HG03108 (cell line): ENCODE results near the gene SEMA4C.
"Not testable (repeated sequence)": the region's sequence is repeated elsewhere in the genome, so short reads cannot be mapped to it uniquely, and the experiment has no call there.

Experiments
- ATAC-seq: cut with Tn5 transposase; IDR thresholded peaks from one replicate; pipeline ENCODE4 v1.9.1; 2021; ENCODE audit warnings: moderate library complexity; ENCODE audit not compliant: unreplicated experiment

The SEMA4C gene

GRCh38 chr2:96898641-96899412, 28.9 kb upstream of the SEMA4C start:
- ATAC-seq: no peak

- no peak for ATAC-seq
Measured at GRCh38 chr2:96898135-96898505, 28.2 kb upstream of the SEMA4C start.

GRCh38 chr2:96897491-96898134, 27.7 kb upstream of the SEMA4C start:
- ATAC-seq: no peak

GRCh38 chr2:96895746-96896651, 26.1 kb upstream of the SEMA4C start:
- no peak for ATAC-seq

GRCh38 chr2:96895032-96895745, 25.3 kb upstream of the SEMA4C start:
- ATAC-seq: no peak

GRCh38 chr2:96894151-96894531, 24.3 kb upstream of the SEMA4C start:
- no peak for ATAC-seq

- ATAC-seq: no peak
Measured at GRCh38 chr2:96893289-96894150, 23.6 kb upstream of the SEMA4C start.

GRCh38 chr2:96891591-96892333, 21.9 kb upstream of the SEMA4C start:
- no peak for ATAC-seq

- ATAC-seq: no peak
Measured at GRCh38 chr2:96890726-96891385, 21.0 kb upstream of the SEMA4C start.

- ATAC-seq: no peak
Measured at GRCh38 chr2:96890252-96890651, 20.4 kb upstream of the SEMA4C start.

GRCh38 chr2:96889502-96889901, 19.6 kb upstream of the SEMA4C start:
- not testable (repeated sequence) for ATAC-seq

- ATAC-seq: no peak
Measured at GRCh38 chr2:96888072-96889011, 18.5 kb upstream of the SEMA4C start.

- ATAC-seq: no peak
Measured at GRCh38 chr2:96887493-96888012, 17.7 kb upstream of the SEMA4C start.

- no peak for ATAC-seq
Measured at GRCh38 chr2:96885432-96886347, 15.8 kb upstream of the SEMA4C start.

- ATAC-seq: no peak
Measured at GRCh38 chr2:96884299-96885094, 14.6 kb upstream of the SEMA4C start.

- no peak for ATAC-seq
Measured at GRCh38 chr2:96883306-96883705, 13.4 kb upstream of the SEMA4C start.
